A549 (cell line): Measurements from ENCODE around the gene PTPRG.

Experiments used
- CTCF ChIP-seq: fragments of >200 bp; sonication (Bioruptor Twin); formaldehyde crosslinking; IDR thresholded peaks from 3 replicates; pipeline ENCODE4 v1.5.1; 2016
- POLR2AphosphoS2 ChIP-seq: conservative IDR thresholded peaks from 2 replicates; pipeline ENCODE4 v1.6.1; 2012; ENCODE audit warnings: low read length, improper control_type of control experiment, inconsistent platforms

DNA sequence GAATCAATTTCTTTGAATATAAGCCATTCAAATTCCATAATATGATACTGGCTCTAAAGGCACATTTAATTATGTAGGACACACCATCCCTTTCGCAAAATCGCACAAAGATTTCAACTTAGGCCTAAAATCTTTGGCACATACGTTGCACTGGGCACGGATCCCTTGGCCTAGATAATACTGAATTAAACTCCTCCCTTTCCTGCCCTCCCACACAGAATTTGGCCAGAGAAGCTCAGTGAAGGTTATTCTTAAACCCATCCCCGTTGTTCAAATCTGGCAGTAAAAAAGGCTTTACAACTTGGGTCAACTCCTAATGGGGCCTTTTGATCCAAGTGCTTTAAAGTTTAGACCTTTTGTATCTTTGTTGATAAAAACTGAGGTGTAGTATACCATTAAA lies 247.2 kb downstream of the PTPRG start:
- TF ChIP-seq POLR2AphosphoS2, result no peak
- no peak for TF ChIP-seq CTCF
